Activated CD4-positive, CD25-positive, alpha-beta regulatory T cell (primary cell): ENCODE data around the gene ATOH8.

Source experiments
- DNase-seq, 4 experiments: peaks; one replicate each; lab custom pipeline; 2025; lab: John Stamatoyannopoulos, UW

ATOH8 gene

DNA sequence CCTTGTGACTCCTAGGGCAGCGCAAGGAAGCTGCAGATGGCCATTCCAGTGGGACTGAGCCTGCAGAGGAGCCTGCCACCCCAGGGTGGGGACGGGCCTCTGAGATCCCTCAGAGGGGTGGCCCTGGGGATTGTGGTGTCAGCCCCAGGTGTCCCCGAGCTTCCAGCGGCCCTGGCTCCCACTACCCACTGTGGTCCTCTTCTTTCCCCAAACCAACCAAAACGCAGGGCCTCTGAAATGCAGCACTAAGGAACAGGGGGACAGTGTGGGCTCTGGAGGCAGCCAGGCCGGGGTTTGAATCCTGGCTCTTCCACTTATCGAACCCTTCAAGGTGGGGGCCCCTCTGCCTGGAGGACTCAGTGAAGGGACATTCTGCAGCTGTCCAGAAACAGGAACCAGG, 32.7 kb downstream of the ATOH8 start:
- no peak for DNase-seq

DNA sequence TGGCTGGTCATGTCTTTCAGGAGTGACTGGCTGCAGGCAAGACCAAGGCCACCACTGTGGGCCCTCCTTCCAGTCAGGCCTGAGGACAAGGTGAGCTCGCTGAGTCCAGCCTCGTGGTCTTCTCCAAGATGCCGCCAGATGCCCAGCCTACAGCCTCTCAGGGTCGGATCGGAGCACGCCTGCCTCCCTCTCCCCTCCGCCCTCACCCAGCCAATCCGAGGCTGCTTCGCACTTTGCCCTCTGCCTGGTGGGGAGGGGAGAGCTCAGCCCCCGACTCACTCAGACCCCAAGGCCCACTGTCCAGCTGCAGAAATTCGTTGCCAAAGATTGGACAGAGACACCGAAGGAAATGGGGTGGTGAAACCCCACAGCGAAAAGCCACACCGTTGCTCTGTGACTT, 33.1 kb downstream of the ATOH8 start:
- no peak for DNase-seq

DNA sequence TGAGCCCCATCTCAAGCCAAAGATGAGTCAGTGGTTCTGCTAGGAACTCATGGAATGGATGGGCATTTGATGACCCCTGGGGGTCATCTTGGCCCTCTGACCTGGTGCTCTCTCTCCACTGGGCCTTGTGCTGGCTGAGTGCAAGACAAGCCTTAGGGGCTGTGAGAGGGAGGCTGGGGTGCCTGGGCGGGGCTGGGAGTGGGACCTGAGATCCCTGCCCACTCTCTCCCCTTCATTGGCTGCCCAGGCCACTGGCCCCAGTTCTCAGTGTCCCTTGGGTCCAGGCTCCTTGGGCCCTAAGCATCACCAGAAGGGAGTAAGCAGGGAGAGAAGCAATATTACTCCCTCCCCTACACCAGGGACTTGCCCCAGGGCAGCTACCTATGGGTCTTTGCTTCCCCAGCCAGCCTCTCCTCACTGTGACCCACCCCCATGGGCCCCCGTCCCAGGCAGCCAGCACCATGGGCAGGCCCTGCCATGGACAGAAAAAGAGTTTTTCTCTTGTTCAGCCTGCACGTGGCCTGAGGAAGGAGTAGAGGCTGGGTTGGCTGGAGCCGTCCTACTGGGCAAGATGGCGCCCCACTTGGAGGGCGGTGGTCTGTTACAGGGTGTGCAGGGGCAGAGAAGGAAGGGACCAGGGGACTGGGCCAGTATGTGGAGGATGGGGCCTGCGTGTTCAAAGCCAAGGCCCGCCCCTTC, 33.6 kb downstream of the ATOH8 start:
- DNase-seq, result no peak

DNA sequence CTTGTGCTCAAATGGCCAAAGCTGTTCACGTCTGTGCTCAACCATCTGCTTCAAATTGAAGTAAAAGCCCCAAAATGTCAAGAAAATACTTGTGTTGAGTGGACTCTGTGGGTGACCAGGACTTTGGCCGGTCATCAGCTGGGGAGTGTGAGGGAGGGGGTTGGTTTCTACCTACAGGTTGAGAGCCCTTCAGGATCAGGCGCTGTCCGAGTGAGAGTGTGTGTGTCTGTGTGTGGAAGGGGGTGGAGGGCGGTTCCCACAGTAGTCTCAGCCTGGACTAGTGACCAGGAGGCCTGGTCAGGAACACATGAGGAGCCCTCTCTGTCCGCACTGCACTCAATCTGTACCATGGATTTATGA, 34.2 kb downstream of the ATOH8 start:
- no peak for DNase-seq

DNA sequence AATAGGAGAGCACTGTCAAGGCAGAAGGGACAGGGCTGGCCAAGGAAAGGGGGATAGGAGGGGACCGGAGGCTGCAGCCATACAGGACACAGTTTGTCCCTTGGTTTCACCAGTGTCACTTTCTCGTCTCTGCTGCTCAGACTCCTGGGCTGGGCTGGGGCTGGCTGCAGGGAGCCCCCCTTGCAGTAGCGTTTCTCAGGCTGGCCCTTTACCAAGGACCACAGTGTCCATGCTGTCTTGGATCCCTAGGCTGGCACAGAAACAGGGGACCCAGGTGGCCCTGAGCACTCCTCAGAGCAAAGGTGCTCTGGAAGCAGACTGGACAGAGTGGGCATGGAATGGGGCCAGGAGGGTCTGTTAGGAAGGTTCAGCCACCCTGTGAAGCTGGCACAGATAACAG, 34.8 kb downstream of the ATOH8 start:
- no peak for DNase-seq

DNA sequence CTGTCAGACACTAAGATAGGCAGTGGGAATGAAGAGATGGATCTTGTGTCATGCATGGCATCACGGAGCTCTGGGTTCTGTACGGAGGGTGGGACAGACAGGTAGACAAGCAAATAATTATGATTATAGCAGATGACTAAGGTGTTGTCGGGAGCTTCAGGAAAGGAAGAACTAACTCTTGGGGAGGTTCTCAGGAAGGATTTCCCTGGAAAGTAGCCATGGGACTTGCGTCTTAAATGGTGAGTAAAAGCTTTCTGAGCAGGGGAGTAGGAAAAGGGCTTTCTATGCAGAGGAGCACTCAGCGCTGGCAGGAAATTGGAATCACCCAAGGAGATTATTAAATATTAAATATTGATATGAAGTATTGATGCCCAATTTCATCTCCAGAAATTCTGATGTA, 35.5 kb downstream of the ATOH8 start:
- DNase-seq, result no peak

DNA sequence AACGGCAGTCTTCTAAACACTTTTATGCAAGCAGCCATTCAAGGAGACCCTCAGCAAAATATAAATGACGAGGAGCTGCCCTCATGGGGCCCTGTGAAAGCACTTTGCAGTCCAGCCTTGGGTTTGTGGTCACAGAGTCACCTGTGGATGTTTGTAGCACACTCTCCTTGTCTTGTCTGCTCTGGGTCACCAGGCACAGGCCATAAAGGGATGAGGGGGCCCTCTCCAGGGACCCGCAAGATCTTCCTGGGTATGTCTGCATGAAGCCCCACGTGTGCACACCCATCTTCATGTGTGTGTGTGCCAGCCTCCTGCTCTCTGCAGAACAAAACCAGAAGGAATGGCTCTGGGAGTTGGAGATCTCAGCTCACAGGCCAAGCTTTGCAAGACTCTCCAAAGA, 36.2 kb downstream of the ATOH8 start:
- DNase-seq, result no peak

DNA sequence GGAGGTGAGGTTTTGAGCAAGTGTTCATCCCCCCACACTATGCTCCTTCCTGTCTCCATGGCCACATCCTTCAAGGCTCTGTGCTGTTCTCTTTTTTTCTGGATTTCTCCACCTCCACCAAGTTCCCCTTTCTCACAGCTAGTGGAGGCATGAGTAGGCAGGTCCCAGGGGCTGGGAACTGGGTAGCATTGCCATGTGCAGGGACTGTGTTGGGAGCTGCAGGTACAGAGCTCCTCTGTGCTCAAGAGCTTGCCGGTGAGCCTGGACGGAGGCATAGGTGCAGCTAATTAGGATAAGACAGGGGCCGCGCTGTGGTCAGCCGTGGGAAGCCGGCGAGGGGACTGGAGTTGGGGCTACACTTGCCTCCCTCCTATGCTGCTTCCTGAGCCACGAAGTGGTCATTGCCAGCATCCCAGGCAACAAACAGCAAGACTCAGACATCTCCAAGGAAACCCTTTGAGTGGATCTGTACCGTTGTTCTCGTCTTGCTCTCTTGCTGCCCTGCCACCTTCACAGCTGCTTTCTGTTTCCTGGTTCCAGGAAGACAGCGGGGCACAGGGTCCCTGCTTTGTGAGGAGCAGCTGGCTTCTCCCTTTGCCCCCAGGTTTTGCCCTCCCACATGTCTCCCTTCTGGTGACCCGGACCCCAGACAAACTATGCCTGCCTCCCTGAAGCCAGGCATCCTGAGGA, 36.9 kb downstream of the ATOH8 start:
- DNase-seq, result no peak

DNA sequence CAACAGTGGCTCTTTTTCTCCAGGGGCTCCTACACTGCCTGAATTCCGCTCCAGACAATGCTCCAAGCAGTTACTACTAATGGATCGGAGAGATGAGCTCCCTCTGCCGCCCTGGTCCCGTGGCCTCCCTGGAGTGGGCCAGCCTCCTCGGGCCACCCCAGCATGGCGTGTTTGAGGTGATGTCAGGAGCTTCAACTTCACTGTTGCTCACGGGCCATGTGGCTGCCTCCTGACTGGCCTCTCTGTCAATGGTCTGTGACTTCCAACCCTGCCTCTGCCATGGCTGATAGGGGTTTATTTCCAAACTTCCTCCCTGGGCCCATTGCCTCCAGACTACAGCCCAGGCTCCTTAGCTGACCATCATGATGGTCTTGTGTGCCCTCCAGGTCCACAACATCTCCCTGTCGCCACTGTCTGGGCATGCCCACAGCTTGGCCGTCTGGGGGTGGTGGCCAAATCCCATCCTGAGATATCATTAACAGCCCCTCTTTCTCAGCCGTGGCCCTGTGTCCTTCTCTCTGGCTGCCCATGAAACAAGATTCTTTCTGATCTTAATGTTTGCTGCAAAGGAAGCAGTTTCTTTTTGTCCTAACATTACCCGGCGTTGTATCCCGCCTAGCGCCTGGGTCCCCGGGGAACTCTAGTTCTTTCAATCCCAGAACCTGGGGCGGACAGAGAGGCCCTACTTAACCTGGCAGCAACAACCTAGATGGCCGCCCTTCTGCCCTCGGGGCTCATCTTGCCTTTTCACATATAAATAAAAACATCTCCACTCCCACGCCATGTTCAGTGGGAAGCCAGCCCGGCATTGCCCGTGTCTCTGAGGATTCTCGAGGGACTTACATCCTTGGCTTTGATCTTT, 38.1 kb downstream of the ATOH8 start:
- no peak for DNase-seq

DNA sequence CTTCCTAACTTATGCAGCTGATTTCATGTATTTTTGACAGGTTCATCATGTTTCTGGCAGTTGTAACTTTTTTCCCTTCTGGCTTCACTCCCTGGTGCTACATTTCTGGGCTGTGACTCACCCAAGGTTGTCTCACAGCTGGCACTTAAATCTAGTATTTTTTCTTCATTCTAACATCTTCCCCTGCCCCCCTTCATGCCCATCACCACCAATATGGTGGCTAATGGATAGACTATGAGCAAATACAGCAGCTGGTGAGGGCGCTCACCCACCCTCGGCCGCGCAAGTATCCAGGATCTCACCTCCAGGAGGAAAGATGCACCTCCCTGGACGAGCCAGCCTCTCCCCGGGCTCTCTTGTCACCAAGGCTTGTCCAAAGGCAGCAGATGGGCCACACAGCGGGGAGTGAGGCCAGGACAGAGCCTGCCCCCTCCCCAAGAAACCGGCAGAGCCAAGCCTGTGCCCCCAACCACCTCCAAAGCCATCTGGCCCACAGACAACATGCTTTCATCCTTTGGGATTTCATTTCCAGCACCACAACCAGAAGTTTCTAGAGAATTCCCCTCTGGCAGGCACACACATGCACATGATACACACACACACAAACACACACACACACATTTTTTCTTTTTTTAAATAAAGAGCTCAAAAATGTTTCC, 39.1 kb downstream of the ATOH8 start:
- DNase-seq, result no peak

DNA sequence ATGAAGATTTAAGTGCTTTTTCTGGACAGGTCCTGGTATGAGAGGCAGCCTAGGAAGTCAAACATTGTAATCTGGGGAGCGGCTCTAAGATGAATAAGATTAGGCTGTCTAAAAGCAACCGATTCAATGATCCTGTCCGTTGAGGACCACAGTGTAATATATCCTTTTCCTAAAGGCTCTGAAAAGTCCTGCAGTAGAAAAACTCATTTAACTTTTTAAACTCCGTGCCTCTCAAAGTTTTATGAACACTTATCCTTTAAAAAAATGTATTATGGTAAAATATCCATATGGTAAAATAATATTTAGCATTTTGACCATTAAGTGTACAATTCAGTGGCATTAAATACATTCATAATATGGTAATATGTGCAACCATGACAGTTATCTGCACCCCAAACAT, 39.8 kb downstream of the ATOH8 start:
- DNase-seq, result no peak

DNA sequence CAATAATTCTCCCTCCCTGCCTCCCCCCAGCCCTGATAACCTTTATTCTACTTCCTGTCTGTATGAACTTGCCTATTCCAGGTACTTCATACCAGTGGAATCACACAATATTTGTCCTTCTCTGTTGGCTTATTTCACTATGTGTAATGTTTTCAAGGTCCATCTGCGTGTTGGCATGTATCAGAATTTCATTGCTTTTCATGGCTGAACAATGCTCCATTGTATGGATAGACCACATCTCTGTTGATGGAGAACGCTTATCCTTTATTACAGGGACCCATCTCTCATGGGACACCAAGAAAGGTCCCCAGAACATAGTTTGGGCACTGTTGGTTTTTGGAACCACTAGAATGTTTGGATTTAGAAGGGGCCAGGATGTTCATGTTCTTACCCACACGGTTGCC, 40.2 kb downstream of the ATOH8 start:
- no peak for DNase-seq

DNA sequence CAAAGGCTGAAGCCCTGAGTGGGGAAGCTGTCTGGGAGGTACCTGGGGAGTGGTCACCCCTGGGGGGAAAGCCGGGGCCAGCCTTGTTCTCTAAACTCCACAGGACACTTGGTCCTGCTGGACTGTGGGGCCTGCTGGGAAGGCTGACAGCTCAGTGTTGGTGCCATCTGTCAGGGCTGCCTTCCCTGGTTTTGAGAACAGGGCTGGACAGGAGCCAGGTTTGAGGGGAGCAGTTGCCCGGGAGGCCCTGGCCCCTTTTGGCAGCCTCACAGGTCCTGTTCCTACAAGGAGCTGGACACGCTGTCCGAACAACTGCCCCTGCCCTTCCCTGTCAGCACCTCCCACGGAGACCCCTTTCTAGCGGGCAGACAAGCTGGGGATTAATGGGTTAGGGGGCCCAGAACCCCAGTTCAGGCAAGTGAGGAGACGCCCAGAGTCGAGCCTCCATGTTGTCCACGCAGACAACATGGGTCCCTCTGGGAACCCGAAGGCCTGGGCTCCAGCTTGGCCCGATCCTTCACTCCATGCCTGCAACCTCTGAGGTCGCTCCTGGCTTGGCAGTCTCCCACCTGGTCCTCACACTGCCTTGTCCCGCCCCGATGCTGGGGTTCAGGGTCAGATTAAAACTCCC, 40.8 kb downstream of the ATOH8 start:
- DNase-seq, result no peak

DNA sequence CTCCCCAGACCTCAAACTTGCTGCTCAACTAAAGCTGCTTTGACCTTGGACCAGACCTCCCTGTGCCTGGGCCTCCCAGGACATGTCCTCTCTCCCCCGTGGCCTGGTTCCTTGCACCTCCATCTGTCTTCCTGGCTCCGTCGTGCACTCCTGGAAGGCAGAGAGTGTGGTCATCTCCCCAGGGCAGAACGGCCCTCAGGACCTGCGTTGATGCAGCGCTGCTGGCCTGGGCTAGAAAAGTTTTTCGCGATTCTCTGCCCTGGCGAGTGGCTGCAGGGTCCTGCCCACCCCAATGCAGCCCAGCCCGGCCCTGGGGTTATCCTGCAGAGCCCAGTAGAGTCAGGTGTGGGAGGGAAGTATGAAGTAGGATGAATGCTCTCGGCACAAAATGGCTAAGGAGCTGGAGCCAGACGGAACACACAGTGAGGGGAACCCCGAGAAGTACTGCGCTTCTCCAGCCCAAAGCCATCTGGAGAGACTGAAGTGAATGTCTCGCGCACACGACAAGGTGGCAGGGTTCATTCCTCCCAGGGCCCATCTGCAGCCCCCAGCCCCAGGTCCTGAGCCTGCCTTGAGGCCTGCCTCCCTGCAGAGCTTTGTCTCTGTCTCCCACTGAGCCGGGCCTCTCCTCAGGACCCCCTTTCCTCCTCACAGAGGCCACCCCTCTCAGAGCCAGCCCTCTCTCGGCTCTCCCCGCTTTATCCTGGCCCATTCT, 41.7 kb downstream of the ATOH8 start:
- no peak for DNase-seq

DNA sequence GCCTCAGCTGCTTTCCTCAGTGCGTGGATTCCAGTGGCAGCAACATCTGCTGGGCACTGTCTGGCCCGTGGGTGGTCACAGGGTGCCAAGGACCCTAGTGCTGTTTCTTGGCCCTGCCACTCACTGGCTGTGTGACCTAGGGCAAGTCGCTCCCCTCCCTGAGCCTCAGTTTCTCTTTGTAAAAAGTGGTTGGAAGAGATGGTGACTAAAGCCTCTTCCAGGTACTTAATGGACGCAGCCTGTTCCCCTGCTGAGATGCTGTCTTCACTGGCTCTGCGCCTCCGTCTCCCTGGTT, 42.2 kb downstream of the ATOH8 start:
- no peak for DNase-seq

DNA sequence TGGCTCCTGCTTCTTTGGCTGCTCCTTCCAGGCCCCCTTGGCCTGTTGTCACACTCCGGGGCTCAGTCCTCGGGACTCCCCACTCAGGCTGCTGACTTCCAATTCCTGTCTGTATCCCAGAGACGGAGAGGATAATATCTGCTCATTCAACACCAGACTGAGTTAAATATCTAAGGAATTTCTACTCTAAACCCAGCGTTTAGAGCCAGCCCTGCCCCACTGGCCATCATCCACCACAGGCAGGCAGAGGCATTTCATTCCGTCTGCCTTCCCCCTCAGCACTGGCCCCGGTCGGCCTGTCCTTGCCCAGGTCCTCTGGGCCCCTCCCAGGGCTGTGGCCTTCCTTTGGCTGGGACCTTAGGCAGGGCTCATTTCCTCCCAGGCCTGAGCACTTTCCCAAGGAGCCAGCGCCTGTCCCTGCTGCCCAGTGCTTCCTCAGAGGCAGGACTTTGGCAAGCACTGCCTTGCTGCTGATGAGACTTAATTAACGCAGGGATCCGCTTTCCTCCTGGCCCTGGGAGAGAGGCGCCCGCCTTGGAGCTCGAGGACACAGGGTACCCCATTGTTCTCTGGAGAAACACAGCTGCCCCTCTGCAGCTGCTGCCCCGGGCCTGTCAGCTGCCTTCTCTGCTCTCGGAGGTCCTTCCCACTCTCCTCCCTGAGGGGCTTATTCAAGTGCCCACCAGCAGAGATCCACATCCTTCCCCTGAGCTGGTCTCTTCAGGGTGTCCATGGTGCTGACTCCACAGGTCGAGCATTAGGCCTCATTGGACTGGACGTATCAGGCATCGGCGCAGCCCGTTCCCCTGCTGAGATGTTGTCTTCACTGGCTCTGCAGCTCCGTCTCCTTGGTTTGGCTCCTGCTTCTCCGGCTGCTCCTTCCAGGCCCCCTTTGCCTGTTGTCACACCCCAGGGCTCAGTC, 42.8 kb downstream of the ATOH8 start:
- no peak for DNase-seq

DNA sequence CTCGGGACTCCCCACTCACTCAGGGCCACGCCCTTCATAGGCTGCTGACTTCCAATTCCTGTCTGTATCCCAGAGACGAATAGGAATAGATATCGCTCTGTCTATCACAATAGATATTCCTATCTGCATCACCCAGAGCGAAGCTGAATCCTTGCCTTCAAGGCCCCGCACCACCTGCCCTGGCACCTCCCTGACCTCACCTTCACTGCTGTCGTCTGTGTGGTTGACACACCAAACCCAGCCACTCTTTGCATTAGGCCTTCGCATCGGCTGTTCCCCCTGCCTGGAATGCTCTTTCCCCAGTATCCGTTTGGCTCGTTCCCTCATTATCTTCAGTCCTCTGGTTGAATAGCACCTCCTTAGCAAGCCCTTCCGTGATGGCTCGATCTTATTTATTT, 43.5 kb downstream of the ATOH8 start:
- DNase-seq, result no peak

DNA sequence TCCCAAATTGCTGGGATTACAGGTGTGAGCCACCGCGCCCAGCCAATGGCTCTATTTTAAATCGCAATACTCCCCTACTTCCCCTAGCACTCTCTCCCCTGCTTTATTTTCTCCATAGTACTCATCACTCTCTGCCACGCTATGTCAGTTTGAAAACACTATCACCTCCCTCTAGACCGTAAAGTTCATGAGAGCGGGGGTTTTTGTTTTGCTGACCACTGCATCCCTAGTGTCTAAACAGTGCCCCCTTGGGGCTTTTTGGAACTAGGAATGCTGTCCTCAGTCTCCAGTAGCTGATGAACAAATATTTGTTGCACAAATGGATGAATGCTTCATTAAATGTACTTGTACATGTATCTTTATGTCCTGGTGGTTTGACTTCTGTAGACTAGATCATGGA, 44.1 kb downstream of the ATOH8 start:
- no peak for DNase-seq

DNA sequence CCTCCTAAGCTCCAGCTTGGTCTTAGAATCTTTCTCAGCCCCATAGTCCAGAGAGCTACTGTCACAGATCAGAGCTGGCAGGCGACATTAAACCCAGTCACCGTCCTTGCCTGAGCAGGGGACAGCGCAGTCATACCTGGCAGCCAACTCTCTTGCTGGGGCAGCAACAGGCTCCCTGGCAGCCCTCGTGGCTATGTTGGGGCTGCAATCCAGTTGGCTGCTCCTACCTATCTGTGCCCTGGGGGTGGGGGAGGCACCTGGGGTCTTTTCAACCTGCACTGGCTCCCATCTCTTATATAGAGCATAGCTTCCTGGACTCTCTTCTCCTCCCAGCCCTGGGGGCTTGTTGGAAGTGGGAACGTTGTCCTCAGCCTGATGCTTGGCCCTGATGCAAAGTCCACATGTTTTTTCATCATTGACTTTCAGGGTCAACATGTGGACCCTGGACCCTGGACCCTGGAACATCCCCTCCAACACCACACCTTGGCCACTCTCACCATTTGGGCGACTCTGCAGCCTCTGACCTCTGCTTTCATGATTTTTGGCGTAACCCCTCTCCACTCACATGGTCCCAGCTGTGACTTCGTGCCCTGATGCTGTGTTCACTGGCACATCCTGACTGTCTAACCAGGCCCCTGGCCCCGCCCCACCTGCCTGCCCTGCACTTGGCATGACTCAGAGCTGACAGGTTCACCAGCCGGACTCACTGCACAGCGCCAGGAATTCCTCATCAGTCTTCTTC, 45.6 kb downstream of the ATOH8 start:
- DNase-seq, result no peak

DNA sequence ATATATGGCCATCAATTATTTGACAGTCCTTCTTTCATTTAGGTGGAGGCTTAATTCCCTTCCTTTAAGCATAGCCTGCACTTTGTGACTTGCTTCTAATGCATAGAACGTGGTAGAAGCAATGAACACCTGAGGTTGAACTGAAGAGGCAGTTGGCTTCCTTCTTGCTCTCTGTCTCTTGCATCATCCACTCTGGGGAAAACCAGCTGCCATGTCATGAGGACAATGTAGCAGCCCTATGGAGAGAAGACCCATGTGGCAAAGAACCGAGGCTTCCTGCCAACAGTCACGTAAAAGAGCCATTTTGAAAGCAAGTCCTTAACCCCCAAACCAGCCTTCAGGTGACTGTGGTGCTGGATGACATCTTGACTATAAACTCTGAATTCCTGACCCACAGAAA, 46.8 kb downstream of the ATOH8 start:
- no peak for DNase-seq
